Pulmonary artery endothelial cell (primary cell): Measurements from ENCODE around the gene TMEM59L. TPM values are rescaled to one million over a fixed set of nuclear protein-coding genes. Genes with fewer than 3 reads are reported as not detected.

ENCODE experiments used
- DNase-seq: peaks from one replicate; pipeline ENCODE4 v3.0.0-alpha.2; 2011; ENCODE audit warnings: low read depth, low spot score
- total RNA-seq: library from RNA; depleted of rRNA; stranded (reverse); fragments of >200 nt; gene quantifications from 2 replicates; pipeline ENCODE4 v1.2.3, GENCODE V29; 2014

TMEM59L gene
- total RNA-seq, 1 donor from 2014 or later, result 0.40 TPM

DNA sequence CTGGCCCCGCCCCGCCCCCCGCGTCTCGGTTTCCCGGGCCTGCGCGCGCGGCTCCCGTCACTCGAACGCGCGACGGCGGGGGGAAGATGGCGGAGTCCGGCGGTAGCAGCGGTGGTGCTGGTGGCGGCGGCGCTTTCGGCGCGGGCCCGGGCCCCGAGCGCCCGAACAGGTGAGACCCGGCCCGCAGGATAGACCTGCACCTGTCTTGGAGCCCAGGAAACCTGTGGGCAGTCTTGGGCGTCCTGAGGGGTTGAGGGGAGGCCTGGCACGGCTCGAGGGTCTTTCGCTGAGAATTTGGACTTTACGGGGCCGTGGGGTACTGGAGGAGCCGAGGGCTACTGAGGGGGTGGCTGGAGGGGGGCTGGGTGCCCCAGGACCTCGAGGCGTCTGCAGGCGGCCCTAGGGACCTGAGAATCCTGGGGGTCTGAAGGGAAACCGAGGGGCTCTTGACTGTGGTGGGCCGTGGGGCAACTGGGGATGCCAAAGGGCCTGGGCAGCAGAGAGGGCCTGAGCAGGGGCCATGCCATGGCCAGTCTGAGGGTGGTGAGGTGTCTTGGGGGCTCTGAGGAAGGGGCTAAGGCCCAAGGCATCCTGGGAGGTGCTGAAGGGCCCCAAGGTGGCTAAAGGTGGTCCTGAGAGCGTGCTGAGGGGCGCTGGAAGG lies 24.4 kb downstream of the TMEM59L start, which contains the start of gene KLHL26:
KLHL26 (plus strand) TSS at position 60 of the 661 bp plus-strand sequence; CDS start at position 87, 27 bp downstream.
- no peak for DNase-seq

DNA sequence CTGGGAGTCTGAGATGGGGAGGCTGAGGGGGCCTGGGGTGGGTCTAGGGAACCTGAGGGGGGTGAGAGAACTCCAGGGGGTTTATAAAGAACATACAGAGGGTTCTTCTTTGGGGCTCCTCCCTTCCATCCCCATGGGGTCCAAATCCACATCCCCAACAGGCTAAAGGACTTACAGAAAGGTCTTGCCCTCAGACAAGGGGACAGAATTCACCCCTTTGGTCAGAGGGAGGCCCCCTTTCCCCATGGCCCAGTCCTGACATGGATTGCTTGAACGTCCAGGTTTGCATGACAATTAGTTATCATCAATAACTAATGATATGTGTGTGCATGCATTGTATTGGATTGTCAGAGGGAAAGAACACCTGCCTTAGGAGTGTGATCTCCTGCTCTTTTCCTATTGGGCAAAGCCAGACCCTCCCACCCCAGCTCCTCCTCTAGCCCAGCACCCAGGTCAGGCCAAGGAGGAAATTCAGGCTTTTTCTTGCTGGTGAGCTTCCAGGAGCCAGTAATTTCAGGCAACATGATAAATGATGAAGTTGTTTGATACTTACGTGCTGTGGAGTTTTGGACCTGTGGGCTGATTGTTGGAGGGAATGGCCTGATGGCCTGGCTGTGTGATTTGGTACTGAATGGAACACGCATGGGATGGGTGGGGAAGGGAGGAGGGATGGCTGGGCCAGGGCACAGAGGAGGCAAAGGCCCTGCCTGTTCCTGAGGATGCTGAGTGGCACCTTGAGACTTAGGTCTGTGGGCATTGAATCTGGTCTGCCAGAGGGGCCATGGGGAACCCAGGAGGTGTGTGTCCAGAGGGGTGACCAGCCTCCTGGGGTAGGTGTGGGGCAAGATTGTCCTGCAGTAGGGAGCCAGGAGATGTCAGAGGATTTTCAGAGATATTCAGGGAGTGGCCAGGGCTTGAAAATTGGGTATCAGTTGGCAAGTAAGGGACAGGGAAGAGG lies 25.3 kb downstream of the TMEM59L start:
- no peak for DNase-seq

DNA sequence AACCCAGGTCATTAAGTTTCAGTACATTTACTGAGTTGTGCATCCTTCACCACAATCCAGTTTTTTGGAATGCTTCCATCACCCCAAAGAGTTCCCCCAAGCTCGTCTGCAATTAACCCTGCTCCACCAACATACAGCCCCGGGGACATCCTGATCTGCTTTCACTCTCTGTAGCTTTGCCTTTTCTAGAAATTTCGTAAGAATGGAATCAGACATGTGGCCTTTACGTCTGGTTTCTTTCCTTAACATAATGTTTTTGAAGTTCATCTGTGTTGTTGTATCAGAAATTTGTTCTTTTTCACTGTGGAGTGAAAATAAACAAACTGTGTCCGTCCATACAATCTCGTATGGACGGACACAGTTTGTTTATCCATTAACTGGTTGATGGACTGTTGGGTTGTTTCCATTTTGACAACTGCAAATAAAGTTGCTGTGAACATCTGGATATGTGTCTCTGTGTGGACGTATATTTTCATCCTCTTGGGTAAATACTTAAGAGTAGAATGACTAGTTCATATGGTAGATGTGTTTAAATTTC lies 27.1 kb downstream of the TMEM59L start:
- no peak for DNase-seq

DNA sequence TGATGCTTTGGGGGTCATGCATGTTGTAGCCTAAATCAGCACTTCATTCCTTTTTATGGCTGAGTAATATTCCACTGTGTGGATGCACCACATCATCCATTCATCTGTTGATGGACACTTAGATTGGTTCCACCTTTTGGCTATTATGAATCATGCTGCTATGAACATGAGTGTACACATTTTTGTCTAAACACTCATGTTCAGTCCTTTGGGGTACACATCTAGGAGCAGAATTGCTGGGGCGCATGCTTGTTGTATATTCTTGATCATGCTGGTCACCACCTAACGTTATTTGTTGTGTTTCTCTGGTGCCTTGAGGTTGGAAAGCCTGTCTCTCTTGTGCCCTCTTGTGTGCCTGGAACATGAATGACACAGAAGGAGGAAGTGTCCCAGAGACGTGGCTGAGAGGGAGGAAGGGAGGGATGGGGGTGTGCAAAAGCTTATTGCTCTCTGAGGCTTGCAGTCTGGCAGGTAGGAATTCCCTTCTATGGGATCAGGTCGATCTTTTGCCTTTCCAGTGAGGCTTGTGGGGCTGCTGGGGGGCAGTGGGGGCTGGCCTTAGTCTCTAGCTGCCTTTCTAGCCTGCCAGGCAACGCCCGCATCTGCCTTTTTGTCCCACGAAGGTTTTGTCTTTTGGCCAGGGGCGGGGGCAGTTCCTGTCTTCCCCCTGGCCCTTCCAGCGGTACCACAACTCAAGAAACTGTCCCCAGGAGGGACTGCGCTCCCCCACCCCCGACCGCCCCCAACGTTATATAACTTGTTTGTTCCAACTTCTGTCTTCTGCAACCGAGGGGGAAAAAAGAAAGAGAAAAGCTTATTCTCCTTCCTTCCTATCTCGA lies 31.7 kb downstream of the TMEM59L start:
- no peak for DNase-seq

DNA sequence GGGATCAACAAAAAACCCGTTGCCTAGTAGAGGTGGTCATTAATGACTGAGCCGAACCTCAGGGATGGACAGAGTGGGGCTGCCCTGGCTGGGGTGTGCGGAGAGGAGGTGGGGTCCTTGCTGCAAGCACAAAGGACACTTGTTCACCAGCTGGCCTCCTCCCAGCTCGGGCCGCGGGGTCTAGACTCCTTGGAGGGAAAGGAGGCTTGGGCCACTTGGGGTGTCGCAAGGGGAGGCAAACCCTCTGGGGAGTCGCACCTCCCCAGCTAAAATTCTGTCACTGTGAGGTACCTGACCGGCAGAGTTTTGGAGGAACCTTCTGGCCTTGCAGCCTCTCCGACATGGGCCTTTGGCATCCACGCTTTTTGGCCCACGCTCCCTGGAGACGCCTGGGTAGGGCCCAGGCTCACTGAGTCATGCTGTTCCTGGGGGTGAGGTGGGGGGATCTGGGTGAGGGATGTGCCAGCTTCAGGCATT lies 32.4 kb downstream of the TMEM59L start:
- DNase-seq, result no peak

DNA sequence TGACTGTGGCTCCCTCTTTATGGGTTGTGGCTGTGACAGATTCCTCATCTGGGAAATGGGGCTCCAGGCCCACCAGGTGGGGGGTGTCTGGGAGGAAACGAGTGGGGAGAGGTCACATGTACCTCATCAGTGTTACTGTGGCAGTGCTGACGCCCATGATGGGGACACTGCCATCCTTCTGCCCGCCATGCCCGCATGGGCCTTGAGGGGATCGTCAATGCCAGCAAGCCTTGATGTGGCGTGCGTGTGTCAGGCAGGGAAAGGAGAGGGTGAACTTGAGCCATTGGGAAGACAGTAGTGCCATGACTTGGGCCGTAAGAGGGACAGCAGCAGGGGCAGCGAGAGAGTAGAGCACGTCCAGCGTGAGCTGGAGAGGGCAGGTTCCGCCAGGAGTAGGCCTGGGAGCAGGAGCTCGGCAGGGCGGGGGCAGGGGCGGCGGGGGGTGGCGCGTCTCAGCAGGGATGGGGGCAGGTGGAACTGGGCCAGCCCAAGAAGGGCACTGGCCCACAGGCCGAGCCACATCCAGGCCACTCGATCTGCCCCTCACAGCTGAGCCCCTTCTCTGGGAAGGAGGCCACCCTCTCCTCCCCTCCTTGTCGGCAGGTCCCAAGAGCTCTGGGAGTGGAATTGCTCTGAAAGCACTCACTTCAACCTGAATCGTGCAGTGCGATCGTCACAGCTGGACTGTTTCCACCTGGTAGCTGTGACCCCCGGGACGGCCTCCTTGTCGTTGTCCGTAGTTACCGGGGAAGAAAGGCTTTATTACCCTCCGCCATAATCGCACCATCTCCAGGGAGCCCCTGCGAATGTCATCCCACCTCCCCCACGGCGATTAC lies 34.1 kb downstream of the TMEM59L start:
- no peak for DNase-seq

DNA sequence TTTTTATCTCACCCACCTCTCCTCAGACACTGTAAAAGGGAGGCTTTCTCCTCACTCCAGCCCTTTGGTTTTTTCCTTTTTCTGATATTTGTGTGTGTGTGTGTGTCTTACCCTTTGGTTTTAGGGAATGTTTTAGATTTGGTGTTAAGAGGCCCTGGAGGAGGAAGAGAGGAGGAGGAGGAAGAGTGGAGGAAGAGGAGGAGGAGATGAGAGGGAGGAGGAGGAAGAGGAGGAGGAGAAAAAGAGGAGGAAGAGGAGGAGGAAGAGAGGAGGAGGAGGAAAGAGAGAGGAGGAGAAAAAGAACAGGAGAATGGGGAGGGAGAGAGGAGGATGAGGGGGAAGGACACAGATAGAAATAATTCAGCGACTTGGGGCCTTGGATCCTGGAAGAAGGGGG lies 34.7 kb downstream of the TMEM59L start:
- no peak for DNase-seq

DNA sequence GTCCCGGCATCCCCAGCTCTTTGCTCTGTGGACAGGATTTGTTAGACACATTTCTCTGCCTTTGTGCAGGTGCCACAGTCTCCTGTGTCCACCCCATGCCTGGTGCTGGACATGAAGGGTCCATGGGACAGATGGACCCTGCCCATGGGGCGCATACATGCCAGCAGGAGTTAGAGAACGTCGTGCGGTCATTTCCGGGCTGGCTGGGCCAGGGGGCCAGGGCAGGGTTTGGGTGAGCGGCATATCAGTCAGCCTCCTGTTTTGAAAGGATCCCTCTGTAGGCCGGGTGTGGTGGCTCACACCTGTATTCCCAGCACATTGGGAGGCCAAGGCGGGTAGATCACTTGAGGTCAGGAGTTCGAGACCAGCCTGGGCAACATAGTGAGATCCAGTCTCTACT lies 35.1 kb downstream of the TMEM59L start:
- DNase-seq, result no peak

DNA sequence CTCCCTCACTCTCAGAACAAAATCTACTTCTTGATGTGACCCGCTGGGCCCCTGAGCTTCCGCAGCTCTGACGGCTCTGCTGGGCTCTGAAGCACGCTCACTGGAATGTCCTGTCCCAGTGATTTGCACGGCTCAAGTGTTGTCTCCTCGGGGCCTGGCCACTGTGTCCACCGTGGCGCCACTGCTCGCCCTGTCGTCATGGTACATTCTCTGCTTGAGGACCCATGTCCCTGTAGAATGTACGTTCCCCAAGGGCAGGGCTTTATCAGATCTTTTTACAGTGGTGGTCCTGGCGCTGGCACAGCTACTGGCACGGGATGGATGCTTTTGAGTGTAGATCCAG lies 36.3 kb downstream of the TMEM59L start:
- DNase-seq, result no peak

DNA sequence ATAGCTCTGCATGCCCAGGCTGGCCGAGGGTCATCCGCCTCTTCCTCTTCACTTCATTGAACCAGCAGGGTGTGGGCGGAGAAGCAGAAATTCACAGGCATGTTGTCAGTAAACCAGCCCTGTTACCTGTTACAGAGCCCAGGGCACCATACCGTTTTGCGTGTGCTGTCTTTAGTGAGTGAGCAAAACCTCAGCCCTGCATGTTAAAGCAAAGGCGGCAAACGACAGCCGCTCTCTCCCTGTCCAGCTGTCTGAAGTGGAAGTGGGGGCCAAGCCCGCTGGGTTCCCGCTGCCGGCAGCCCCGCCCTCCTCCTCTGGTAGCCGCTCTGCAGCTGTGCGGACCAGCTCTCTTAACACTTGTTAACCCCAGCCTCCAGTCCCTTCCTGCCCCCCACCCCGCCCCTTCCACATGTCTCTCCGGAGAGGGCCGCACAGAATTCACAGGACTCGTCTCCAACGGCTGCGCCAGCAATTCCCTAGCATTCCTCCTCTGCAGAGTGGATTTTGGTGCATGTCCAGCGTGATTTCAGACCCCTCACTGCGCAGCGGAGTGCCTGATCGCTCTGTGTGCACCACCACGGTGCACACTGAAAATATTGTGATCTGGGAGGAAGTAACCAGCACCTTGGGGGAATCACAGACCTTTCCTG lies 36.8 kb downstream of the TMEM59L start:
- no peak for DNase-seq

DNA sequence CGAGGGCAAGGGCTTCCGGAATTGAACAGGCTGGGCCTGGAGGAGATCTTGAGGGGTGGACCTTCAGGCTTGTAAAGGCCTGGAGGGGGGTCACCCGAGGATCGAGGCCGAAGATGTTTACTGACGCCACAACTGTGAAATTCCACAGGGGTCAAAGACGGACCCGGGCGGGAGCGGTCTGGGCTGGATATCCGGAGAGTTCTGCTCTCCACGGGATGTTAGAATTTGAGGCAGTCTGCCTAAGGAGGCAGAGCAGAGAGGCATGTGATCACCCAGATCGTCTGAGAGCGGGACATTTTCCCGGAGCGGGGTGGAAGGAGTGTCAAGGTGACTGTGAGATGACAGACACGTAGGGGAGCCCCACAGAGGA lies 37.3 kb downstream of the TMEM59L start:
- DNase-seq, result no peak

DNA sequence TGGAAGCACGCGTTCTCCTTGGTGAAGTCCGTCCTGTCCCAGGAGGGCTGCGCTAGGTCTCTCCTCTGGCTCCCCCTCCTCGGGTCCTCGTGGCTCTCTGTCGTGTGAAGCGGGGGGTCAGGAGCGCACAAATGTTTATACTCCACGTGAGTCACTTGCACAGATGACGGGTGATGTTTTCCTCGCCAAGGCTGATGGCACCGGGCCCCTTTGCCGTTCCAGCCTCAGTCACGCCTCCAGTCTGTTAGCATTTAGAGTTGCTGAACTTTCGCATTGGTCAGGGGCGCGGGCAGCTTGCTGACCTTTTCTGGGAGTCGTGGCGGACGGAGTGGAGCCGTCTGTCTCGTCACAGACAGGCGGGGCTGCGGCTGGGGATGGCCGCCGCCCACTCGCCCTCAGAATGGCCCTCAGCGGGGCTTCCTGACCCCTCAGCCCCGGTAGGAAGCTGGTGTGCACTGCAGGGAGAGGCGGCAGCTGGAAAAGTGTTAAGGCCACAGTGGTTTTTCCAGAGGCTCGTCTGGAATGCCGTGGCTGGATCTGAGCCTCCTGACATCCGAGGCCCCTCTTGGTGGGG lies 37.9 kb downstream of the TMEM59L start:
- DNase-seq, result no peak

DNA sequence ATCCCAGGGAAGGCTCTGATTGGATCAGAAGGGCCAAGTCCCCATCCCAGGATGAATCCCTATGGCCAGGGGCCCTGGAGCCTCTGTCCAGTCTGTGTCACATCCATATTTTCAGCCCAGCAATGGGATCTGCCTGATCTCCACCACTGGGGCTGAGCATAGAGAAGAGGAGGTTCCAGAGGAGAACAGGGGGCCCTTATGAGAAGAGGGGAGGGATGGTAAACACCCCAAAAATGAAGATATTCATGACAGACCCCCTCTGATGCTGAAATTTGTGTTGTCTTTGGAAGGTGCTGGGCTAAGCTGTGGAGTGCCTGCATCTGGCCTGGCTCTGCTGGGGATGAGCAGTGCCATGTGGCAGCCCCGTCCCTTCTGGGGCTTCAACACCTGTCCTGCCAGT lies 38.6 kb downstream of the TMEM59L start:
- no peak for DNase-seq

DNA sequence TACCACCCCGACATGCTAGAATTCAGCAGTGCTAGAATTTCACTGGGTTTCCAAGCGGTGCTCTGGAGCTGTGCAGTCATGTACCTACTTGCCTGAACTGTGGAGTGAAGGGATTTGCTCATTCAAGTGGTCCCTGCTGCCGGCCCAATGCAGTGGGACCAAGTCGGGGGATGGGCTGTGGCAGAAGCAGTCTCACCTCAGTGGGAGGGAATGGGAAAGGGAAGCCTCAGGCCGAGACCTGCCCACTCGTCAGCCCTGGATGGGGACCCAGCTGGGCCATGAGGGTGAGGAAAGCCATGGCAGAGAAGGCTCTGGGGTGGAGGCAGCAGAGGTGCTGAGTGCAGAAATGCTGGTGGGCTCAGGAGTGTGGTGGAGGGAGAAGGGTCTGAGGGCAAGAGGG lies 39.1 kb downstream of the TMEM59L start:
- DNase-seq, result no peak

DNA sequence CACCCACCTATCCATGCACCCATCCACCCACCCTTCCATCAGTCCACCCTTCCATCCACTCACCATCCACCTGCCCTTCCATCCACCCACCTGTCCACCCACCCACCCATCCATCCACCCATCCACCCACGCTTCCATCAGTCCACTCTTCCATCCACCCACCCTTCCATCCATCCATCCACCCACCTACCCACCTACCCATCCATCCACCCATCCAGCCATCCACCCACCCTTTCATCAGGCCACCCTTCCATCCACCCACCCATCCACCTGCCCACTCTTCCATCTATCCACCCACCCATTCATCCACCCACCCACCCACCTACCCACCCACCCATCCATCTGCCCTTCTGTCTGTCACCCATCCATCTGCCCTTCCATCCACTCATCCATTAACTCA lies 41.2 kb downstream of the TMEM59L start:
- DNase-seq, result no peak

DNA sequence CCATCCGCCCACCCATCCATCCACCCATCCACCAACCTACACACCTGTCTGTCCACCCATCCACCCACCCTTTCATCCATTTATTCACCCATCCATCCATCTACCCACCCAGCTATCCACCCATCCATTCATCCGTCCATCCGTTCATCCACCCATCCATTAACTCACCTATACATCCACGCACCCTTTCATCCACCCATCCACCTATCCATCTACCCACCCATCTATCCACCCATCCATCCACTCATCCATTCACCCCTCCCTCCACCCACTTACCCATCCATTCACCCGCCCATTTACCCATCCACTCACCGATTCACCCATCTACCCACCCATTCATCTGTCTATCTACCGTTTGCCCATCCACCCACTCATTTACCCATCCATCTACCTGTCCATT lies 41.8 kb downstream of the TMEM59L start:
- DNase-seq, result no peak

DNA sequence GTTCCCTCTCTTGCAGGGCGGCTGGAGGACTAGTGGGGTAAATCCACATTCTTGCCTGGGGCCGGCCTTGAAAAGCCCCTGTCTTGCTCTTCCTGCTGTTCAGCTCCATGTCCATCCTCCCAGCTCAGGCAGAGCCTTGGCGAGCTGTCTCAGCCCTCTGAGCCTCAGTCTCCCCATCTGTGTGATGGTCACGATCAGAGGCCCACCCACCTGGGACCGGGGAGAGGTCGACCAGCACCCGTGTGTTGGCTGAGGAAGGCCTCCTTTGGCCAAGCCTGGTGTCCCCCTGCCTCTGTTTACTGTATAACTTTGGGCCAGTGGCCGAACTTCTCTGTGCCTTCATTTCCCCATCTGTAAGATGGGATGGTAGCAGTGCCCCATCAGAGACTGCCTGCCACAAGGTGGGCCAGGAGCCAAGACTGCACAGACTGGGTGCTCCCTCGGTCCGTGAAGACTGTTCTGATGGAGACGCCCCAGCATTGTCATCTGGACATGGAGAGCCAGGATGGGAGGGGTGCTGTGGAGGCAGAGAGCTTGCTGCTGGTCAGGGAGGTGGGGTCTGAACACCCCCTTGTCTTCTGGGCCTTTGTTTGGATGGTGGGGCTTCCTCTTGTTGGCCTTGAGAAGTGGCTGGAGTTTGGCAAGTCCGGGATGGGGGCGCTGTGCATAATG lies 42.6 kb downstream of the TMEM59L start:
- no peak for DNase-seq

DNA sequence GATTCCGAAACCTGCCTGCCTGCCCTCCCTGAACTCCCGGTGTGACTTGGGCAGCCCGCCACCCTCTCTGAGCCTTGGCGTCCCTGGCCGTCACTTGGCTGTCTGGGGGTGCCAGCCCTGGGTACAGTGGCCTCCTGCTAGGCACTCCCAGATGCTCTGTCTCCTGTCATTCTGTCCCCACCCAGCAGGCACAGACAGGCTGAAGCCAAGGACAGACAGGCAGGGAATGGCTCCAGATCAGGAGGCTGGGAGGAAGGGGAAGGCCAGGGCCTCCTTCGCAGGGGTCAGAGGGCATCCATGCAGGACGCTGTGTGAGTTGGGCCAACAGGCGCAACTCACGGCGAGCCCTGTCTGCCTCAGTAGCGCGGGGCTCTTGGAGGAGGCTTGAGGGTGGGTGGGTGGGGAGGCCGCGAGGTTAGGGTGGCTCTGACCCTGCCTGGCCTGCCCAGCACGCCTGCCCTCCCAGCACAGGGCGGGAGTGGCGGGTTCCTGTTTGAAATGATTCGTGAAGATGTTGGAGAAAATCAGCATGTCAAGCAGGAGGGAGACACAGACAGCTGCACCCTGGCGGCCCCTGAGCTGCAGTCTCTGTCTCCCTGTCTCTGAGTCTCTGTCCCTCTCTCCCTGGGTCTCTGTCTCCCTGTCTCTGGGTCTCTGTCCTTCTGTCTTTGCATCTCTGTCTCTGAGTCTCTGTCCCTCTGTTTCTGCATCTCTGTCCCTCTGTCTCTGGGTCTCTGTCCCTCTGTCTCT lies 43.8 kb downstream of the TMEM59L start:
- no peak for DNase-seq
